SK-N-SH (cell line): ENCODE data around the gene OR8U1.

ENCODE experiments used
- MEF2A ChIP-seq: IDR thresholded peaks from 2 replicates; pipeline ENCODE4 v1.4.0; 2012; ENCODE audit warnings: low read depth, borderline replicate concordance
- NRF1 ChIP-seq: IDR thresholded peaks from 2 replicates; pipeline ENCODE4 v1.6.1; 2012; ENCODE audit warnings: low read depth, mild to moderate bottlenecking, low read length

- TF ChIP-seq MEF2A: no peak
- no peak for TF ChIP-seq NRF1
Measured at GRCh38 chr11:56404393-56404792, 29.0 kb downstream of the OR8U1 start.
